ENCODE data around the gene EIF3B. TPM values are rescaled to one million over a fixed set of nuclear protein-coding genes. Genes with fewer than 3 reads are reported as not detected.

Gene EIF3B
- total and polyA plus RNA-seq, 9 of the 15 experiments (the other 6 are each of a cell fraction or from before 2014, with no cell fraction given): 25.9 to 494 (median 357) TPM

DNA sequence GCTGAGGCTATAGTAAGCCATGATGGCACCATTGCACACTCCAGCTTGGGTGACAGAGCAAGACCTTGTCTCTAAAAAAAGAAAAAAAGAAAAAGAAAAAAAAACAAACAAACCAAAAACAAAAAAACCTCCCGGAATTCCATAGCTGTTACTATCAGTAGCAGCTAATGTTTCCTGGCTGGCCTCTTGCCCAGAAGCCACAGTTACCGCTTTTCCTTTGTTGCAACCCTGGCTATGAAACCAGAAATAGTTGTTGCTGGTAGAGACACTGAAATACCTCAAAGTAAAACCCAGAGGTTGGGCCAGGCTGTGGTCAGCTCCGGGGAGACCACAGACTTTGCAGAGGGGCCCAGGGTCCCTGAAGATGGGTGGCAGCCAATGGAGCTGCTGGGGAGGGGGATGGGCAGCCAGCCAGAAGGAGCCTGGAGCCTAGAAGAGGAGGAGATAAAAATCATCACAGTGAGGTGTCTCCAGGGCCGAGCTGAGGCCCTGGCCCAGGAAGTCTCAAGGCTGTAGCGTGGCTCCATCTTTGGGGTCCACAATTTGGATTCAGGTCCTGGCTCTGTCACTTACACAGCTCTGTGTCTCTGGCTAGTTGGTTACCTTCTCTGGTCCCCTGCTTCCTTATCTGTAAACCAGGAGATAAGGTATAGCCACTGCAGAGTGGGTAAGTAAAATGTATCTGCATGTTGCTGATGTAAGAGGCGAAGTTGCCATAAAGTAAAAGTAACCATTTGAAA lies 45.4 kb downstream of the EIF3B start (continued):
- TF ChIP-seq CBFA2T3 (IDR thresholded peaks at IDR 0.05) (0 out of 2 replicates have a peak, but pooled peaks have one; percentile 4), ZNF431 (CRISPR knock-in tag; IDR thresholded peaks at IDR 0.05) (no peak), U2AF1 (optimal IDR thresholded peaks at IDR 0.05; ENCODE audit: low read depth, low read length) (no peak), FOXM1 (IDR thresholded peaks at IDR 0.05; ENCODE audit: low read depth) (peak; percentile 43; the same call in 1 of the 2 replicates), FOXM1 (CRISPR knock-in tag; IDR thresholded peaks at IDR 0.05; ENCODE audit: low read depth) (no peak), WHSC1 (IDR thresholded peaks at IDR 0.05; ENCODE audit: low read length) (no peak), ZNF408 (CRISPR knock-in tag; IDR thresholded peaks at IDR 0.05; ENCODE audit: low read depth) (no peak), ZNF140 (CRISPR knock-in tag; IDR thresholded peaks at IDR 0.05) (no peak), TEAD4 (IDR thresholded peaks at IDR 0.05; ENCODE audit: low read length) (peak; percentile 63), TEAD4 (CRISPR knock-in tag; IDR thresholded peaks at IDR 0.05; ENCODE audit: borderline replicate concordance) (no peak), E2F6 (IDR thresholded peaks at IDR 0.05; ENCODE audit: borderline replicate concordance in 1 of 2, extremely low read depth in 1 of 2, insufficient read depth in 1 of 2, insufficient read length in 1 of 2, low read depth in 1 of 2, low read length in 1 of 2, poor library complexity in 1 of 2, severe bottlenecking in 1 of 2) (no peak), FOXP1 (CRISPR knock-in tag; IDR thresholded peaks at IDR 0.05) (no peak), ZHX1 (conservative IDR thresholded peaks at IDR 0.05; ENCODE audit: low read length) (no peak), ZNF740 (CRISPR knock-in tag; IDR thresholded peaks at IDR 0.05) (no peak), ZNF740 (tag; IDR thresholded peaks at IDR 0.05) (no peak), CCNT2 (IDR thresholded peaks at IDR 0.05; ENCODE audit: borderline replicate concordance, extremely low read depth, insufficient read length, low read depth, low read length) (peak; percentile 27), ZBTB26 (CRISPR knock-in tag; IDR thresholded peaks at IDR 0.05) (no peak), THRAP3 (IDR thresholded peaks at IDR 0.05; ENCODE audit: borderline replicate concordance) (no peak), TRIM28 (IDR thresholded peaks at IDR 0.05) (0 out of 2 replicates have a peak, but pooled peaks have one; percentile 33), CSDE1 (IDR thresholded peaks at IDR 0.05) (no peak)
- TF ChIP-seq, protein P1, sequence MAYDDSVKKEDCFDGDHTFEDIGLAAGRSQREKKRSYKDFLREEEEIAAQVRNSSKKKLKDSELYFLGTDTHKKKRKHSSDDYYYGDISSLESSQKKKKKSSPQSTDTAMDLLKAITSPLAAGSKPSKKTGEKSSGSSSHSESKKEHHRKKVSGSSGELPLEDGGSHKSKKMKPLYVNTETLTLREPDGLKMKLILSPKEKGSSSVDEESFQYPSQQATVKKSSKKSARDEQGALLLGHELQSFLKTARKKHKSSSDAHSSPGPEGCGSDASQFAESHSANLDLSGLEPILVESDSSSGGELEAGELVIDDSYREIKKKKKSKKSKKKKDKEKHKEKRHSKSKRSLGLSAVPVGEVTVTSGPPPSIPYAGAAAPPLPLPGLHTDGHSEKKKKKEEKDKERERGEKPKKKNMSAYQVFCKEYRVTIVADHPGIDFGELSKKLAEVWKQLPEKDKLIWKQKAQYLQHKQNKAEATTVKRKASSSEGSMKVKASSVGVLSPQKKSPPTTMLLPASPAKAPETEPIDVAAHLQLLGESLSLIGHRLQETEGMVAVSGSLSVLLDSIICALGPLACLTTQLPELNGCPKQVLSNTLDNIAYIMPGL (CRISPR knock-in tag; IDR thresholded peaks at IDR 0.05): no peak

Measured in K562 (cell line).